Small intestine (tissue), 7 donors: ENCODE data around the gene DENND4A. TPM values are rescaled to one million over a fixed set of nuclear protein-coding genes. Genes with fewer than 3 reads are reported as not detected.
"Not testable (repeated sequence)": the region's sequence is repeated elsewhere in the genome, so short reads cannot be mapped to it uniquely, and the experiment has no call there.

Experiments
- DNase-seq, 2 donors: peaks; one replicate each; pipeline versions ENCODE4 v3.0.0 to v3.0.0-alpha.2; 2013
- FAIRE-seq: peaks from 2 replicates; lab custom pipeline; 2012; peaks lifted over from hg19 to GRCh38; lab: Jason Lieb, UNC
- H3K27ac ChIP-seq, 3 donors: one replicate each; pipeline ENCODE4 v1.5.1; 2013; ENCODE audit warnings: low read length in 2 of 3, mild to moderate bottlenecking in 2 of 3, control low read depth in 1 of 3, inconsistent platforms in 1 of 3, low read depth in 1 of 3, moderate library complexity in 1 of 3
- H3K27me3 ChIP-seq, 3 donors: one replicate each; pipeline ENCODE4 v1.6.1; 2013; ENCODE audit warnings: low read length in 3 of 3, inconsistent platforms in 1 of 3; ENCODE audit not compliant: control insufficient read depth in 3 of 3, insufficient read depth in 3 of 3
- H3K36me3 ChIP-seq, 3 donors: one replicate each; pipeline ENCODE4 v1.6.1; 2013; ENCODE audit warnings: low read length in 3 of 3, inconsistent platforms in 1 of 3, low read depth in 1 of 3, mild to moderate bottlenecking in 1 of 3, moderate library complexity in 1 of 3; ENCODE audit not compliant: control insufficient read depth in 3 of 3, insufficient read depth in 2 of 3
- H3K4me1 ChIP-seq, 3 donors: one replicate each; pipeline ENCODE4 v1.6.1; 2013; ENCODE audit warnings: low read length in 2 of 3, inconsistent platforms in 1 of 3, low read depth in 1 of 3, mild to moderate bottlenecking in 1 of 3, moderate library complexity in 1 of 3; ENCODE audit not compliant: control insufficient read depth in 3 of 3, insufficient read depth in 2 of 3
- H3K4me3 ChIP-seq, 3 donors: one replicate each; pipeline ENCODE4 v1.5.1; 2013; ENCODE audit warnings: low read length in 3 of 3, control low read depth in 1 of 3, inconsistent platforms in 1 of 3, low read depth in 1 of 3, mild to moderate bottlenecking in 1 of 3, moderate library complexity in 1 of 3
- H3K9me3 ChIP-seq, 2 donors: one replicate each; pipeline ENCODE4 v1.6.1; 2013; ENCODE audit warnings: low read depth in 1 of 2, low read length in 1 of 2; ENCODE audit not compliant: control insufficient read depth in 2 of 2, insufficient read depth in 1 of 2
- WGBS, 3 donors: extraction: QIAGEN DNeasy Blood & Tissue Kit; methylation state at CpG; one replicate each; pipeline ENCODE4 v1.1.7; 2013; 5-methylcytosine and 5-hydroxymethylcytosine counted together
- polyA plus RNA-seq, 4 donors: library from polyadenylated mRNA; stranded (reverse) in 3 of 4; unstranded in 1 of 4; fragments of 200-250 nt in 3 of 4; fragments of 120-200 nt in 1 of 4; gene quantifications; one replicate each; pipeline versions ENCODE4 v1.2.1 to v1.2.3, GENCODE V29; 2013
- donor health status: healthy with polysubstance abuse.
- donor health status: control.
- donor health status: control.
- donor health status: Bipolar disorder and iron deficiency.
- donor health status: healthy.

The DENND4A gene
- polyA plus RNA-seq, 4 donors = 2.4 to 25.5 (median 6.6) TPM

DNA sequence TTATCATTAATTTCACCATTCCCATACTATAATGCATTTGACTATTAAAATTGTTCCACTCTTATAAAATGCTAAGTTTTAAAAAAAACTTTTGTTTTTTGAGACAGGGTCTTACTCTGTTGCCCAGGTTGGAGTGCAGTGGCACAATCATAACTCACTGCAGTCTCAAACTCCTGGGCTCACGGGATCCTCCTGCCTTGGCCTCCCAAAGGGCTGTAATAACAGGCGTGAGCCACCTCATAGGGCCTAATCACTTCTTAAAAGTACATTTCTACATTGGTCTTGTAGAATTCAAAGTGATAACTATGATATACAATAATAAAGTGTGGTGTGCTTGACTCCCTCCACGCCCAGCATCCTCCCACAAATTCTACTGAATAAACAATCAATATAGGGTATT, 3.0 kb downstream of the DENND4A start:
- H3K4me1 ChIP-seq = peaks cover 0 to 9% (median 2%) of the 10 kb centered on the region in 3 donors
- no peak for DNase-seq
- peaks cover 0 to 3% (median 0%) of the 10 kb centered on the region in 3 donors for H3K36me3 ChIP-seq
- no peak for FAIRE-seq
- WGBS, 3 donors = 85 to 90% (median 89%) methylated on average over 3 of the region's 3 CpGs
- H3K27ac ChIP-seq = no peak overlapping the region
- no peak overlapping the region for H3K4me3 ChIP-seq
- no peaks in the 10 kb centered on the region for H3K27me3 ChIP-seq
- no peaks in the 10 kb centered on the region for H3K9me3 ChIP-seq

DNA sequence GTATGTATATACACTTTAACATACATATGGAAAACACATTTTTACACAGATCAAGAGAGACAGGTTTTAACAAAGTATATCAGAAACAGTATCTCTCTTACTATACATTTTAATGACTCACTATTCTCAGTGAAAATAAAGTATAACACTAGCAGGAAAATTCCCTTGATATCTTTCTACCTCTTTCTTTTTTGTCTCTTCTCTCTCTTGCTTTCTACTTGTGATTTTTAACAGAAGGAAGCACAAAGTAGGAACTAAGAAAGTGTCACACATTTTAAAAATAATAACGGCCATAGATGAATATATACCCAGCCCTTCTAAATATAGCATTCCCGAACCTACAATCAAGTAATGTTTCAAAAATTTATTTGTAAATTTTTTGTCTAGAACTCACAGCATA, 4.8 kb downstream of the DENND4A start:
- no peak for FAIRE-seq
- WGBS, 3 donors = 16 to 40% (median 30%) methylated on average over 2 of the region's 2 CpGs
- H3K4me1 ChIP-seq = peaks cover 2 to 7% (median 3%) of the 10 kb centered on the region in 3 donors
- no peak overlapping the region for H3K4me3 ChIP-seq
- H3K27ac ChIP-seq = no peak overlapping the region
- no peak for DNase-seq
- no peaks in the 10 kb centered on the region for H3K9me3 ChIP-seq
- no peaks in the 10 kb centered on the region for H3K27me3 ChIP-seq
- peaks cover 0 to 3% (median 0%) of the 10 kb centered on the region in 3 donors for H3K36me3 ChIP-seq

DNA sequence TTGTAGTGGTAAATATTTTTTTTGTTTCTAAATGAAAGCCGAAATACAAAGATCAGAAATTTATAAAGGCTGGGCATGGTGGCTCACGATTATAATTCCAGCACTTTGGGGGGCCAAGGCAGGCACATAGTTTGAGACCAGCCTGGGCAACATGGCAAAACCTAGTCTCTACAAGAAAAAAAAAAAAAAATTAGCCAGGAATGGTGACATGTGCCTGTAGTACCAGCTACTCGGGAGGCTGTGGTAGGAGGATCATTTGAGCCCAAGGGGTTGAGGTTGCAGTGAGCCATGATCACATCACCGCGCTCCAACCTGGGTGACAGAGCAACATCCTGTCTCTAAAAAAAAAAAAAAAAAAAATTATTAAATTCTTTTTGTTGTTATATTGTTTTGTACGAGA, 6.9 kb downstream of the DENND4A start:
- no peaks in the 10 kb centered on the region for H3K9me3 ChIP-seq
- no peaks in the 10 kb centered on the region for H3K27me3 ChIP-seq
- 91 to 95% (median 95%) methylated on average over 6 of the region's 6 CpGs for WGBS, 3 donors
- FAIRE-seq (no peak), DNase-seq (no peak)
- H3K36me3 ChIP-seq = peaks cover 0 to 3% (median 0%) of the 10 kb centered on the region in 3 donors
- H3K4me1 ChIP-seq = peaks cover 2 to 3% (median 3%) of the 10 kb centered on the region in 3 donors
- H3K27ac ChIP-seq = no peak overlapping the region
- no peak overlapping the region for H3K4me3 ChIP-seq

DNA sequence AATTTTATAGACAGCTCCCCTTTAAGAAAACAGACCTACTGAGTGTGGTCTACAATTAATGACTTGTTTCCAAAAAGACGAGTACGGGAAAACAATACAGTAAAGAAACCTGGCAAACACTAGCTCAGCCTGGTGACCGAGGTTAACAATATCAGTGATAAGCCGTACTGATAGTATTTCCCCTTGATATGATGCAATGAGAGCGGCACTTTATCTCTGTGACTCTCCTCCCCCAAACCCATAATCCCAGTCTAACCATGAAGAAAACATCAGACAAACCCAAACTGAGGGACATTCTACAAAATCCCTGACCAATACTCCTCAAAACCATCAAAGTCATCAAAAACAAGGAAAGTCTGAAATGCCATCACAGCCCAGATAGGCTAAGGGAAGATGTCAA, 8.2 kb downstream of the DENND4A start:
- Histone ChIP-seq H3K4me1 (peaks cover 2 to 3% (median 3%) of the 10 kb centered on the region in 3 donors), H3K4me3 (no peak overlapping the region), H3K27me3 (no peaks in the 10 kb centered on the region), H3K36me3 (peaks cover 0 to 3% (median 0%) of the 10 kb centered on the region in 3 donors), H3K9me3 (no peaks in the 10 kb centered on the region), H3K27ac (no peak overlapping the region)
- DNase-seq (no peak), FAIRE-seq (no peak)
- 16 to 65% (median 30%) methylated on average over 5 of the region's 5 CpGs for WGBS, 3 donors

DNA sequence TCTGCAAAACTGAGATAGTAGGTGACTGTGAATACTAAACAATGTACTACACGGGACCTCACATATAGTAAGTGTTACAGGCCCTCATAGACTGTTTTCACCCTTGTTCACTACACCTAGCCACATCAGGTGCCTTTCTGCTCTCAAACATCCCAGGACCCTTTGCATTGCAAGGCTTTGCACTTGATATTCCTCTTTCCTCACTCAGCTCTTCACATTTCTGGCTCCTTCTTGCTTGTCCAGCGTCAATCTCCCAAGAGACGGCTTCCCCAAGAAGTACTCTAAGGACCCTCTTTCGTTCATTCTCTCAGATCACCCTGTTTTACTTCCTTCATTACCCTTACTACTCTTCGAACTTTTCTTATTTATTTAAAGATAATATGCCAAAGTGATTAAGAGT, 10.0 kb downstream of the DENND4A start:
- FAIRE-seq = no peak
- WGBS, 3 donors = 79 to 86% (median 80%) methylated on average over 5 of the region's 5 CpGs
- peaks cover 0 to 5% (median 0%) of the 10 kb centered on the region in 3 donors for H3K36me3 ChIP-seq
- no peak overlapping the region for H3K27ac ChIP-seq
- H3K4me3 ChIP-seq = no peak overlapping the region
- no peaks in the 10 kb centered on the region for H3K9me3 ChIP-seq
- H3K27me3 ChIP-seq = no peaks in the 10 kb centered on the region
- no peak for DNase-seq
- H3K4me1 ChIP-seq = peaks cover 0 to 3% (median 3%) of the 10 kb centered on the region in 3 donors

DNA sequence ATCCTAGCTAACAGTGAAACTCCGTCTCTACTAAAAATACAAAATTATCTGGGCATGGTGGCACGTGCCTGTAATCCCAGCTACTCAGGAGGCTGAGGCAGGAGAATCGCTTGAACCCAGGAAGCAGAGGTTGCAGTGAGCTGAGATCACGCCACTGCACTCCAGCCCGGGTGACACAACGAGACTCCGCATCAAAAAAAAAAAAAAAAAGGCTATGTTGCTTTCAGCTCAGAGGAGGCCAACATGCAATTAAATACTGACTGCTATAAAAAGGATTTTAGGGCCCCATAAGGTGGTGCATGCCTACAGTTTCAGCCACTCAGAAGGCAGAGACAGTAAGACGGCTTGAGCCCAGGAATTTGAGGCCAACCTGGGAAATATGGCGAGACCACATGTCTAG, 13.4 kb downstream of the DENND4A start:
- H3K4me3 ChIP-seq, H3K4me1 ChIP-seq, H3K9me3 ChIP-seq, DNase-seq, H3K27me3 ChIP-seq, H3K36me3 ChIP-seq, H3K27ac ChIP-seq, FAIRE-seq: not testable (repeated sequence)
- 75 to 86% (median 86%) methylated on average over 9 of the region's 9 CpGs for WGBS, 3 donors

DNA sequence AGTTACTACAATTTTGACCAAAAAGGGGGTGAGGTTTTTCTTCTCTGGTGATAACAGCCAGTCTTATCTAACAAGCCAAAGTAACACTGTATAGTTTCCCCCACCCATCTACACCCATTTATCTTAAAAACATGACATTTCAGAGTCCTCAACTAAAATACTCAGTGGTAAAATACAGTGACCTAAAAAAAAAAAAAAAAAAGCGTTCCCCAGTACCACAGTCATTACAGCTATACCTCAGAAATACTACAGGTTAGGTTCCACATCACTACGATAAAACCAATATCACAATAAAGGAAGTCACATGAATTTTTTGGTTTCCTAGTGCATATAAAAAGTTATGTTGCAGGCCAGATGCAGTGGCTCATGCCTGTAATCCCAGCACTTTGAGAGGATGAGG, 13.8 kb downstream of the DENND4A start:
- no peaks in the 10 kb centered on the region for H3K9me3 ChIP-seq
- no peak overlapping the region for H3K4me3 ChIP-seq
- FAIRE-seq (no peak), DNase-seq (no peak)
- no peaks in the 10 kb centered on the region for H3K27me3 ChIP-seq
- H3K36me3 ChIP-seq = peaks cover 0 to 3% (median 0%) of the 10 kb centered on the region in 3 donors
- WGBS, 3 donors = 49 to 78% (median 64%) methylated on average over 2 of the region's 2 CpGs
- H3K27ac ChIP-seq = no peak overlapping the region
- peaks cover 0 to 5% (median 0%) of the 10 kb centered on the region in 3 donors for H3K4me1 ChIP-seq

DNA sequence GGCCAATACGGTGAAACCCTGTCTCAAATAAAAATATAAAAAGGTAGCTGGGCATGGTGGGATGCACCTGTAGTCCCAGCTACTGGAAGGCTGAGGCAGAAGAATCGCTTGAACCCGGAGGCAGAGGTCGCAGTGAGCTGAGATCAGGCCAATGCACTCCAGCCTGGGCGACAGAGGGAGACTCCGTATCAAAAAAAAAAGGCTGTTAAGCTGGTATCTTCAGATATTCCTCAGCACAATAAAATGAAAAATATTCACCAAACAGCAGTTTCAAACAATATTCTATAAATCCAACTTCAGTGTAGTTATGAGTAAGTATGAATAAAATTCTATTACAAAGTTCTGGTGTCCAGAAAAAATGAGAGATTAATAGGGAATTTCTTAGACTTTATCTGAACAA, 14.2 kb downstream of the DENND4A start:
- DNase-seq (no peak), FAIRE-seq (no peak)
- H3K27me3 ChIP-seq = no peaks in the 10 kb centered on the region
- peaks cover 0 to 5% (median 0%) of the 10 kb centered on the region in 3 donors for H3K4me1 ChIP-seq
- no peak overlapping the region for H3K27ac ChIP-seq
- H3K4me3 ChIP-seq = no peak overlapping the region
- no peaks in the 10 kb centered on the region for H3K9me3 ChIP-seq
- H3K36me3 ChIP-seq = peaks cover 0 to 3% (median 0%) of the 10 kb centered on the region in 3 donors
- 87 to 97% (median 96%) methylated on average over 6 of the region's 6 CpGs for whole genome bisulfite sequencing, 3 donors

DNA sequence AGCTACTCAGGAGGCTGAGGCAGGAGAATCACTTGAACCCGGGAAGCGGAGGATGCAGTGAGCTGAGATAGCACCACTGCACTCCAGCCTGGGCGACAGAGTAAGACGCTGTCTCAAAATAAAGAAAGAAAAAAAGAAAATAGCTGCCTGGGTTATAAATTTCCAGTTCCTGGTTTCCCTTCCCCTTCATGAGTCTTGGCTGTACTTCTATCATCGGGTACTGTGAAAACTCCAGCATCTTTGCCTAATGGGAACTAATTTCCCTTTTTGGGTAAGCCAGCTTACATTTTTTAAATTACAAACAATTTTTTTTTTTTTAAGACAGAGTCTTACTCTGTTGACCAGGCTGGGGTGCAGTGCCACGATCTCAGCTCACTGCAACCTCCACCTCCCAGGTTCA, 15.0 kb downstream of the DENND4A start:
- Histone ChIP-seq H3K27me3 (no peaks in the 10 kb centered on the region), H3K4me1 (peaks cover 0 to 5% (median 0%) of the 10 kb centered on the region in 3 donors), H3K36me3 (peaks cover 0 to 3% (median 0%) of the 10 kb centered on the region in 3 donors), H3K4me3 (no peak overlapping the region), H3K9me3 (no peaks in the 10 kb centered on the region), H3K27ac (no peak overlapping the region)
- FAIRE-seq (no peak), DNase-seq (no peak)
- 87 to 96% (median 91%) methylated on average over 6 of the region's 6 CpGs for WGBS, 3 donors
